HepG2 (cell line): ENCODE results near the gene JMJD8. TPM values are rescaled to one million over a fixed set of nuclear protein-coding genes. Genes with fewer than 3 reads are reported as not detected.

ENCODE experiments used
- AKAP8 ChIP-seq: sonication (generic); formaldehyde crosslinking; IDR thresholded peaks from 2 replicates; pipeline ENCODE4 v1.5.1; 2020; ENCODE audit warnings: mild to moderate bottlenecking, missing genetic modification reagents
- ATF2 ChIP-seq: sonication (generic); formaldehyde crosslinking; IDR thresholded peaks from 2 replicates; pipeline ENCODE4 v1.4.0; 2020; ENCODE audit warnings: missing genetic modification reagents
- ATF5 ChIP-seq: sonication (generic); formaldehyde crosslinking; IDR thresholded peaks from 2 replicates; pipeline ENCODE4 v1.4.0; 2020; ENCODE audit warnings: mild to moderate bottlenecking, low read depth, missing genetic modification reagents
- HIC2 ChIP-seq: sonication (generic); formaldehyde crosslinking; IDR thresholded peaks from 2 replicates; pipeline ENCODE4 v1.9.0; 2022; ENCODE audit warnings: low read depth, missing genetic modification reagents
- HNF1B ChIP-seq: sonication (generic); formaldehyde crosslinking; IDR thresholded peaks from 2 replicates; pipeline ENCODE4 v1.5.1; 2020; ENCODE audit warnings: mild to moderate bottlenecking, moderate library complexity, missing genetic modification reagents
- HOXA5 ChIP-seq: sonication (generic); formaldehyde crosslinking; IDR thresholded peaks from 2 replicates; pipeline ENCODE4 v1.4.0; 2020; ENCODE audit warnings: missing genetic modification reagents
- KAT8 ChIP-seq: IDR thresholded peaks from 2 replicates; pipeline ENCODE4 v1.6.1; 2016; ENCODE audit warnings: missing genetic modification reagents, missing compliant biosample characterization
- RARG ChIP-seq: sonication (generic); formaldehyde crosslinking; IDR thresholded peaks from 2 replicates; pipeline ENCODE4 v1.4.0; 2020; ENCODE audit warnings: low read depth, mild to moderate bottlenecking, missing genetic modification reagents
- SP1 ChIP-seq, 2 experiments: fragments of 450-650 bp in 1 of 2; sonication (generic) in 1 of 2; formaldehyde crosslinking in 1 of 2; IDR thresholded peaks; 2 replicates each; pipeline versions ENCODE4 v1.4.0 to v1.6.1; 2016 to 2020; ENCODE audit warnings: missing genetic modification reagents in 1 of 2
- SP2 ChIP-seq: sonication (generic); formaldehyde crosslinking; IDR thresholded peaks from 2 replicates; pipeline ENCODE4 v1.5.1; 2020; ENCODE audit warnings: mild to moderate bottlenecking, missing genetic modification reagents
- TCF12 ChIP-seq, 2 experiments: fragments of 450-650 bp in 1 of 2; sonication (generic) in 1 of 2; formaldehyde crosslinking in 1 of 2; IDR thresholded peaks; 2 replicates each; pipeline versions ENCODE4 v1.6.1 to v1.8.0; 2017 to 2022; ENCODE audit warnings: antibody characterized with exemption in 1 of 2, mild to moderate bottlenecking in 1 of 2, missing genetic modification reagents in 1 of 2, moderate library complexity in 1 of 2
- TFAP4 ChIP-seq: sonication (generic); IDR thresholded peaks from 2 replicates; pipeline ENCODE4 v1.6.1; 2016; ENCODE audit warnings: low read depth, borderline replicate concordance
- ZBTB7B ChIP-seq: sonication (generic); formaldehyde crosslinking; IDR thresholded peaks from 2 replicates; pipeline ENCODE4 v1.4.0; 2020; ENCODE audit warnings: missing genetic modification reagents
- ZKSCAN5 ChIP-seq: sonication (generic); formaldehyde crosslinking; IDR thresholded peaks from 2 replicates; pipeline ENCODE4 v1.5.1; 2020; ENCODE audit warnings: mild to moderate bottlenecking, missing genetic modification reagents
- ZNF160 ChIP-seq: sonication (generic); formaldehyde crosslinking; IDR thresholded peaks from 2 replicates; pipeline ENCODE4 v1.8.0; 2022; ENCODE audit warnings: mild to moderate bottlenecking, inconsistent platforms, missing genetic modification reagents
- ZNF331 ChIP-seq: sonication (generic); formaldehyde crosslinking; IDR thresholded peaks from 2 replicates; pipeline ENCODE4 v1.4.0; 2020; ENCODE audit warnings: missing genetic modification reagents
- ZNF543 ChIP-seq: sonication (generic); formaldehyde crosslinking; IDR thresholded peaks from 2 replicates; pipeline ENCODE4 v1.4.0; 2020; ENCODE audit warnings: mild to moderate bottlenecking, missing genetic modification reagents
- ZZZ3 ChIP-seq: sonication (generic); formaldehyde crosslinking; IDR thresholded peaks from 2 replicates; pipeline ENCODE4 v1.4.0; 2020; ENCODE audit warnings: missing genetic modification reagents, mild to moderate bottlenecking, borderline replicate concordance
- polyA plus RNA-seq, 8 experiments: library from polyadenylated mRNA; depleted of rRNA in 3 of 8; stranded (reverse) in 7 of 8; unstranded in 1 of 8; fragments of >200 nt; fragmentation: Illumina TruSeq in 4 of 8; extraction: Trizol in 4 of 8; gene quantifications; 2 replicates each; pipeline versions ENCODE4 v1.2.1 to v1.2.3, GENCODE V29; 2011 to 2016; ENCODE audit warnings: low read depth in 4 of 8, missing spikeins in 1 of 8, mixed read lengths in 1 of 8; ENCODE audit not compliant: insufficient read depth in 1 of 8
- total RNA-seq, 5 experiments: library from RNA; depleted of rRNA; stranded (reverse); fragments of >200 nt; fragmentation: Illumina TruSeq; extraction: Trizol; gene quantifications; 2 replicates each; pipeline ENCODE4 v1.2.3, GENCODE V29; 2016; ENCODE audit warnings: low read depth in 1 of 5
- TF ChIP-seq, protein P1 (sequence below): sonication (generic); formaldehyde crosslinking; IDR thresholded peaks from 2 replicates; pipeline ENCODE4 v1.4.0; 2020; ENCODE audit warnings: missing genetic modification reagents, borderline replicate concordance

The JMJD8 gene
- total and polyA plus RNA-seq, 2 of the 13 experiments (the other 11 are each of a cell fraction or from before 2014, with no cell fraction given) = 2.6 to 11.8 TPM

DNA sequence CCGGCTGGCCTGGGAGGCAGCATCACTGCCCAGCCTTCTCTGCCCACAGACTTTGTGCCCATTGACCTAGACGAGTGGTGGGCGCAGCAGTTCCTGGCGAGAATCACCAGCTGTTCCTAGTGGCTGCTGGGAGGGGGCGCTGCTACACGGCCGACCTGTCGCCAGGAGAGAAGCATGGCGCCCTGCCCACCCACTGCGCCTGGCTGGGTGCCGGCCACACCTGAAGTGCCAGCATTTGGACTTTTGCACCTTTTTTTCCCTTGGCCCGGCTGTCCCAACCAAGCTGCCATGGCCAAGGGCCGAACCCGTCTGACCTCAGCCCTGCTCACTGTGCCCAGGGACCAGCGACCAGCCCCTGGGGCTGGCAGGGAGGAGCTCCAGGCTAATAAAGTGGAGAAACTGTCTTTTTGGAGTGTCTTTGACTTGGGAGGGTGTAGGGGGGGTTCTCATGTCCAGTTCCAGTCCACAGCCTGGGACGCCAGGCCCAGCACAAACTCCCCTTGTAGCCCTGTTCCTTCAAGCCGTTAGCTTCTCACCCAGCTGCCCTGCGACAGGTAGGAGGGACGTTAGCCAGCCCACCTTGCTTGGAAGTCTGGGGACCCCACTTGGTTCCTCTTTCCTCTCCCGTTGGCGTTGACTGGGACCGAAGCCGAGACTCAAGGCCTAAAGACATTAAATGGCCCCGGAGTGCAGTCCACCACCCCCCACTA lies 35.9 kb downstream of the JMJD8 start (continued):
- TF ChIP-seq TCF12 (IDR thresholded peaks at IDR 0.05) (no peak), TCF12 (CRISPR knock-in tag; IDR thresholded peaks at IDR 0.05) (no peak), RARG (CRISPR knock-in tag) (no peak), HOXA5 (no peak), ZBTB7B (CRISPR knock-in tag) (0 out of 2 replicates have a peak, but pooled peaks have one; percentile 39), TFAP4 (peak; percentile 81), SP1 (IDR thresholded peaks at IDR 0.05) (no peak), SP1 (CRISPR knock-in tag; IDR thresholded peaks at IDR 0.05) (peak; percentile 39; the same call in 1 of the 2 replicates), ATF5 (CRISPR knock-in tag) (0 out of 2 replicates have a peak, but pooled peaks have one; percentile 15), ZNF543 (CRISPR knock-in tag) (no peak), SP2 (CRISPR knock-in tag) (no peak), AKAP8 (CRISPR knock-in tag) (peak; percentile 86; the same call in 1 of the 2 replicates), ZNF160 (no peak), KAT8 (CRISPR knock-in tag) (0 out of 2 replicates have a peak, but pooled peaks have one; percentile 14), HNF1B (CRISPR knock-in tag) (peak; percentile 15; the same call in 1 of the 2 replicates), ATF2 (CRISPR knock-in tag) (peak; percentile 55; the same call in 1 of the 2 replicates), ZKSCAN5 (CRISPR knock-in tag) (no peak; the same call in 1 of the 2 replicates), HIC2 (CRISPR knock-in tag) (peak; percentile 97), ZZZ3 (CRISPR knock-in tag) (no peak), ZNF331 (CRISPR knock-in tag) (peak; percentile 52; the same call in 1 of the 2 replicates)
- TF ChIP-seq, protein P1, sequence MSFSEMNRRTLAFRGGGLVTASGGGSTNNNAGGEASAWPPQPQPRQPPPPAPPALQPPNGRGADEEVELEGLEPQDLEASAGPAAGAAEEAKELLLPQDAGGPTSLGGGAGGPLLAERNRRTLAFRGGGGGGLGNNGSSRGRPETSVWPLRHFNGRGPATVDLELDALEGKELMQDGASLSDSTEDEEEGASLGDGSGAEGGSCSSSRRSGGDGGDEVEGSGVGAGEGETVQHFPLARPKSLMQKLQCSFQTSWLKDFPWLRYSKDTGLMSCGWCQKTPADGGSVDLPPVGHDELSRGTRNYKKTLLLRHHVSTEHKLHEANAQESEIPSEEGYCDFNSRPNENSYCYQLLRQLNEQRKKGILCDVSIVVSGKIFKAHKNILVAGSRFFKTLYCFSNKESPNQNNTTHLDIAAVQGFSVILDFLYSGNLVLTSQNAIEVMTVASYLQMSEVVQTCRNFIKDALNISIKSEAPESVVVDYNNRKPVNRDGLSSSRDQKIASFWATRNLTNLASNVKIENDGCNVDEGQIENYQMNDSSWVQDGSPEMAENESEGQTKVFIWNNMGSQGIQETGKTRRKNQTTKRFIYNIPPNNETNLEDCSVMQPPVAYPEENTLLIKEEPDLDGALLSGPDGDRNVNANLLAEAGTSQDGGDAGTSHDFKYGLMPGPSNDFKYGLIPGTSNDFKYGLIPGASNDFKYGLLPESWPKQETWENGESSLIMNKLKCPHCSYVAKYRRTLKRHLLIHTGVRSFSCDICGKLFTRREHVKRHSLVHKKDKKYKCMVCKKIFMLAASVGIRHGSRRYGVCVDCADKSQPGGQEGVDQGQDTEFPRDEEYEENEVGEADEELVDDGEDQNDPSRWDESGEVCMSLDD (CRISPR knock-in tag) = 0 out of 2 replicates have a peak, but pooled peaks have one; percentile 41
